Measurements from ENCODE around the gene ULK1. TPM values are rescaled to one million over a fixed set of nuclear protein-coding genes. Genes with fewer than 3 reads are reported as not detected.

ULK1 gene
- total and polyA plus RNA-seq, 2 of the 13 experiments (the other 11 are each of a cell fraction or from before 2014, with no cell fraction given), result 2.8 to 10.1 TPM

DNA sequence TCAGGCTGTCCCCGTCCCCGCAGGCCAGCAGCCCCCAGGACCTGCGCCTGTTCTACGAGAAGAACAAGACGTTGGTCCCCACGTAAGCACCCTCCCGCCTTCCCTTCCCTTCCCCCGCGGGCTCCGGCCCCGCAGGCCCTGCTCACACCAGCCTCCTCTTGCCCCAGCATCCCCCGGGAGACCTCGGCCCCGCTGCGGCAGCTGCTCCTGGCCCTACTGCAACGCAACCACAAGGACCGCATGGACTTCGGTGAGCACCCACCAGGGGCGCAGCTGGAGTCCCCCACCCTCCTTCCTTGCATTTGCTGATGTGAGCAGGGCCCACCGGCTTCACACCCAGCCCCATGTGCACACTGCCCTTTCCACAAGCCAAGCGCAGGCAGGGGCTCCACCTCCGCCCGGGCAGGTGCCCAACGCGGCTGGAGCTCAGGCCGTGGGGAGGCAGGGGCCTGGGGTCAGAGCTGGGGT is 15.4 kb downstream of the ULK1 start:
- no peak for TF ChIP-seq KLF13 (CRISPR knock-in tag; IDR thresholded peaks at IDR 0.05)
- TF ChIP-seq RBFOX2 (IDR thresholded peaks at IDR 0.05; ENCODE audit: low read depth, low read length), result peak; percentile 8; the same call in 1 of the 2 replicates
- no peak for TF ChIP-seq NR2F2 (IDR thresholded peaks at IDR 0.05; ENCODE audit: borderline replicate concordance, low read depth)
- Histone ChIP-seq H3K36me3 (replicated peaks in 1 of 2; ENCODE audit: control insufficient read depth in 1 of 2, insufficient read depth in 2 of 2, low read length in 2 of 2) (peaks cover 26 to 39% of the 10 kb centered on the region in 2 experiments; a peak in 4 of 5 replicates), H4K20me1 (ENCODE audit: insufficient read depth, low read length) (0 out of 2 replicates have a peak, but pooled peaks cover 8% of the 10 kb centered on the region), H2AFZ (ENCODE audit: low read length) (no peak overlapping the region), H3K9me3 (ENCODE audit: low read length) (no peaks in the 10 kb centered on the region), H3K4me2 (ENCODE audit: low read depth, low read length) (no peak overlapping the region), H3K4me3 (replicated peaks in 1 of 3; ENCODE audit: insufficient read depth in 1 of 3, low read depth in 2 of 3, low read length in 3 of 3) (no peak overlapping the region), H3K9ac (ENCODE audit: insufficient read depth, low read depth, low read length) (no peak overlapping the region), H3K27me3 (ENCODE audit: control insufficient read depth in 1 of 2, insufficient read depth in 2 of 2, low read length in 2 of 2) (no peaks in the 10 kb centered on the region), H3K79me2 (ENCODE audit: insufficient read depth, low read length) (no peaks in the 10 kb centered on the region), H3K27ac (ENCODE audit: extremely low read length, insufficient read depth, low read length) (no peak overlapping the region), H3K4me1 (ENCODE audit: insufficient read depth, low read length) (peaks cover 11% of the 10 kb centered on the region; the same call in 1 of the 2 replicates)
- no peak for FAIRE-seq
- no TSS peak for BruUV-seq (replicated peaks)
- 97% methylated on average over 19 of the region's 26 CpGs for WGBS (ENCODE audit: low lambda C conversion rate)
- ChIA-PET CTCF (ENCODE audit: low intra/inter-chr PET ratio, low total read pairs) (no interaction called here), POLR2A (no interaction called here)
- intact Hi-C loops (cut with micrococcal nuclease; ENCODE audit: unreplicated experiment) (loop anchor here (5.0 kb wide), 1 partner anchor 57 kb away; no protein-coding TSS in a partner anchor), in situ Hi-C loops (cut with HindIII; ENCODE audit: extremely low pct_ligation_motif_present, low pct_unique_long_range_greater_than_20kb) (no loop called here)
- ATAC-seq, result no peak
- no peak for DNase-seq (ENCODE audit: low spot score)

GRCh38 chr12:131910302-131911027 is 16.0 kb downstream of the ULK1 start:
- no peak for ATAC-seq
- Histone ChIP-seq H3K9me3 (ENCODE audit: low read length) (no peaks in the 10 kb centered on the region), H3K27ac (ENCODE audit: extremely low read length, insufficient read depth, low read length) (no peak overlapping the region), H3K79me2 (ENCODE audit: insufficient read depth, low read length) (no peaks in the 10 kb centered on the region), H3K4me2 (ENCODE audit: low read depth, low read length) (no peak overlapping the region), H3K36me3 (replicated peaks in 1 of 2; ENCODE audit: control insufficient read depth in 1 of 2, insufficient read depth in 2 of 2, low read length in 2 of 2) (peaks cover 26 to 45% of the 10 kb centered on the region in 2 experiments; a peak in 4 of 5 replicates), H3K27me3 (ENCODE audit: control insufficient read depth in 1 of 2, insufficient read depth in 2 of 2, low read length in 2 of 2) (no peaks in the 10 kb centered on the region), H3K4me3 (replicated peaks in 1 of 3; ENCODE audit: insufficient read depth in 1 of 3, low read depth in 2 of 3, low read length in 3 of 3) (no peak overlapping the region), H2AFZ (ENCODE audit: low read length) (no peak overlapping the region), H4K20me1 (ENCODE audit: insufficient read depth, low read length) (0 out of 2 replicates have a peak, but pooled peaks cover 8% of the 10 kb centered on the region), H3K4me1 (ENCODE audit: insufficient read depth, low read length) (peaks cover 11% of the 10 kb centered on the region; the same call in 1 of the 2 replicates), H3K9ac (ENCODE audit: insufficient read depth, low read depth, low read length) (no peak overlapping the region)
- POLR2A ChIA-PET, result no interaction called here
- no peak for DNase-seq (ENCODE audit: low spot score)
- in situ Hi-C loops (cut with HindIII; ENCODE audit: extremely low pct_ligation_motif_present, low pct_unique_long_range_greater_than_20kb) (no loop called here), intact Hi-C loops (cut with micrococcal nuclease; ENCODE audit: unreplicated experiment) (loop anchor here (5.0 kb wide), 1 partner anchor 58 kb away; no protein-coding TSS in a partner anchor)
- WGBS (ENCODE audit: low lambda C conversion rate), result 96% methylated on average over 7 of the region's 23 CpGs
- FAIRE-seq, result no peak
- BruUV-seq (replicated peaks), result no TSS peak
- CTCF ChIA-PET (ENCODE audit: low intra/inter-chr PET ratio, low total read pairs), result no interaction called here
- TF ChIP-seq AGO2 (optimal IDR thresholded peaks at IDR 0.05; ENCODE audit: low read depth, low read length) (peak; percentile 10), RFXAP (CRISPR knock-in tag; IDR thresholded peaks at IDR 0.05; ENCODE audit: borderline replicate concordance) (no peak)

Measured in HepG2 (cell line).